ENCODE measurements around the gene PRR23B. TPM values are rescaled to one million over a fixed set of nuclear protein-coding genes. Genes with fewer than 3 reads are reported as not detected.

Gene PRR23B
- total and polyA plus RNA-seq, 2 experiments from 2014 or later, result not detected

GRCh38 chr3:138971766-138972320 is 48.9 kb downstream of the PRR23B start:
- H3F3A ChIP-seq (replicated peaks; ENCODE audit: low read depth), result no peaks in the 10 kb centered on the region
- no peak overlapping the region for H3K27ac Mint-ChIP-seq
- TF ChIP-seq NANOG (IDR thresholded peaks at IDR 0.05; ENCODE audit: borderline replicate concordance) (no peak), POLR2AphosphoS5 (IDR thresholded peaks at IDR 0.05; ENCODE audit: low read depth) (no peak), STAT1 (IDR thresholded peaks at IDR 0.05; ENCODE audit: unreplicated experiment) (no peak), EZH2phosphoT487 (IDR thresholded peaks at IDR 0.05; ENCODE audit: unreplicated experiment) (no peak), CTCF (conservative IDR thresholded peaks at IDR 0.05; ENCODE audit: low read depth in 2 of 2) (no peak), JUNB (IDR thresholded peaks at IDR 0.05; ENCODE audit: unreplicated experiment) (no peak), ZNF462 (CRISPR knock-in tag; IDR thresholded peaks at IDR 0.05) (no peak), REST (IDR thresholded peaks at IDR 0.05; ENCODE audit: unreplicated experiment) (no peak), ZNF331 (CRISPR knock-in tag; IDR thresholded peaks at IDR 0.05; ENCODE audit: low read depth) (no peak), CREB1 (CRISPR knock-in tag; IDR thresholded peaks at IDR 0.05; ENCODE audit: low read depth) (no peak), ETS1 (IDR thresholded peaks at IDR 0.05) (no peak), ZNF114 (CRISPR knock-in tag; IDR thresholded peaks at IDR 0.05) (no peak)
- peaks cover 5% of the 10 kb centered on the region for H3K27me3 Mint-ChIP-seq (ENCODE audit: insufficient read depth, low read depth, poor library complexity)
- H3K36me3 ChIP-seq (ENCODE audit: insufficient read depth), result no peaks in the 10 kb centered on the region
- no peak overlapping the region for H3K27ac ChIP-seq (ENCODE audit: low read depth)
- H3K4me1 ChIP-seq (ENCODE audit: insufficient read depth), result no peaks in the 10 kb centered on the region
- H3K4me3 ChIP-seq, result no peak overlapping the region
- no peak overlapping the region for H3K4me2 ChIP-seq
- H3K79me2 ChIP-seq (replicated peaks; ENCODE audit: insufficient read depth), result no peaks in the 10 kb centered on the region
- no peaks in the 10 kb centered on the region; the same call in 2 of the 3 replicates for H3K9me3 Mint-ChIP-seq
- H2AFZ ChIP-seq, result no peak overlapping the region
- ATAC-seq (no peak), DNase-seq (ENCODE audit: low spot score) (no peak)
- H3K4me1 Mint-ChIP-seq, result no peaks in the 10 kb centered on the region
- H3K27me3 ChIP-seq (ENCODE audit: insufficient read depth), result no peaks in the 10 kb centered on the region
- H3K4me3 Mint-ChIP-seq, result no peak overlapping the region
- H4K20me1 ChIP-seq (replicated peaks; ENCODE audit: insufficient read depth), result no peaks in the 10 kb centered on the region
- H3K36me3 Mint-ChIP-seq (ENCODE audit: low read depth), result no peaks in the 10 kb centered on the region; the same call in 2 of the 3 replicates
- H3K9me2 ChIP-seq (ENCODE audit: insufficient read depth), result no peaks in the 10 kb centered on the region
